Measurements from ENCODE around the gene MID1.

DNA sequence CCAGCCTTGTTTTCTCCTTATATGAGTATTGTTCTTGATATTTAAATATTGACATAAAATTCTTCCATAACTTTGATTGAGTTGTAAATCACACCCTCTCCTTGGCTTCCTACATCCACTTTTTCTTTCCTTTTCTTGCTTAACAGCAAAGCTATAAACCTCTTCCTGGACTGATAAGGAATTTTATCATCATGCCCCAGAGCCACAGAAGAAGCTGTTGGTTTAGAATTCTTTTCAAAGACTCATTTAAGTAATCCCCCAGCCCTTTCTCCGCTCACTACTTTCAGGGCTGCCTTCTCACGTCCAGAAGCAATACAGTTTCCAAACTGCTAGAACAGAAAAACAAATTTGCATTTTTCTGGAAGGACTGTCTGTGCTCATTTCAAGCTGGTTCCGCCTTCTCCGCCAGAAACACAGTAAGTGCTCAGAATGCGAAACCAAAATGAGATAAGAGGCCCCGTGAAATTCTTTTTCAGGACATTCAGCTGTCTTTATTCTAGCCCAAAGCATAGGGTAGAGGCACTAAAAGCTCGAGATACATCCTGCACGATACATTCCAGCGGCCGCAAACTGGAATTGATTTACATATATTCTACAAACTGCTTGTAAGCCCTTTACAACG is 849 bp downstream of the MID1 start:
- TF ChIP-seq, protein P1, sequence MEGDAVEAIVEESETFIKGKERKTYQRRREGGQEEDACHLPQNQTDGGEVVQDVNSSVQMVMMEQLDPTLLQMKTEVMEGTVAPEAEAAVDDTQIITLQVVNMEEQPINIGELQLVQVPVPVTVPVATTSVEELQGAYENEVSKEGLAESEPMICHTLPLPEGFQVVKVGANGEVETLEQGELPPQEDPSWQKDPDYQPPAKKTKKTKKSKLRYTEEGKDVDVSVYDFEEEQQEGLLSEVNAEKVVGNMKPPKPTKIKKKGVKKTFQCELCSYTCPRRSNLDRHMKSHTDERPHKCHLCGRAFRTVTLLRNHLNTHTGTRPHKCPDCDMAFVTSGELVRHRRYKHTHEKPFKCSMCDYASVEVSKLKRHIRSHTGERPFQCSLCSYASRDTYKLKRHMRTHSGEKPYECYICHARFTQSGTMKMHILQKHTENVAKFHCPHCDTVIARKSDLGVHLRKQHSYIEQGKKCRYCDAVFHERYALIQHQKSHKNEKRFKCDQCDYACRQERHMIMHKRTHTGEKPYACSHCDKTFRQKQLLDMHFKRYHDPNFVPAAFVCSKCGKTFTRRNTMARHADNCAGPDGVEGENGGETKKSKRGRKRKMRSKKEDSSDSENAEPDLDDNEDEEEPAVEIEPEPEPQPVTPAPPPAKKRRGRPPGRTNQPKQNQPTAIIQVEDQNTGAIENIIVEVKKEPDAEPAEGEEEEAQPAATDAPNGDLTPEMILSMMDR (IDR thresholded peaks at IDR 0.05): no peak
- no peak for TF ChIP-seq POLR2A (IDR thresholded peaks at IDR 0.05)

Measured in Peyer's patch (tissue), 4 donors.